ENCODE results near the gene ARHGAP23. TPM values are rescaled to one million over a fixed set of nuclear protein-coding genes. Genes with fewer than 3 reads are reported as not detected.
"Not testable (repeated sequence)": the region's sequence is repeated elsewhere in the genome, so short reads cannot be mapped to it uniquely, and the experiment has no call there.

Gene ARHGAP23
- total and polyA plus RNA-seq, 10 of the 15 experiments (the other 5 are each of a cell fraction or from before 2014, with no cell fraction given): 0.23 to 5.8 (median 2.1) TPM

- H3K4me3 ChIP-seq; FAIRE-seq; POLR2A ChIA-PET; H3K9me3 ChIP-seq (replicated peaks; ENCODE audit: control insufficient read depth, insufficient read depth, low read length); H4K20me1 ChIP-seq (ENCODE audit: control insufficient read depth, insufficient read depth); H3K36me3 ChIP-seq (ENCODE audit: control insufficient read depth in 2 of 2, insufficient read depth in 2 of 2, low read length in 1 of 2); H3K9ac ChIP-seq (ENCODE audit: control insufficient read depth, insufficient read depth, low read length); H3K27me3 ChIP-seq (replicated peaks in 1 of 2; ENCODE audit: control insufficient read depth in 2 of 2, insufficient read depth in 2 of 2, low read length in 1 of 2); in situ Hi-C loops (cut with MboI); H3K79me2 ChIP-seq (ENCODE audit: control insufficient read depth, insufficient read depth, low read length): not testable (repeated sequence)
- TSS peak; percentile 97 for BruUV-seq (replicated peaks)
- ChIA-PET RAD21 (ENCODE audit: unreplicated experiment) (interaction anchor here (0.7 to 1.9 kb wide), 4 partner anchors 57 to 182 kb away, joined by 3 to 8 read pairs (median 6); partner anchors contain the start of gene ARHGAP23), CTCF (interaction anchor here (0.7 to 3.7 kb wide), 13 partner anchors 10 to 182 kb away, joined by 3 to 31 read pairs (median 4); partner anchors contain the start of gene SOCS7), SMC1A (ENCODE audit: uncharacterized antibody, unreplicated experiment) (interaction anchor here (0.8 to 1.5 kb wide), 9 partner anchors 42 to 182 kb away, joined by 3 to 11 read pairs (median 4); partner anchors contain the start of gene SOCS7)
- DNase-seq (ENCODE audit: low read depth, low spot score) (peak; percentile 94), ATAC-seq (peak; percentile 93)
- intact Hi-C loops (cut with micrococcal nuclease; ENCODE audit: unreplicated experiment): loop anchor here (1.0 kb wide), 3 partner anchors 41 to 136 kb away; no protein-coding TSS in a partner anchor
- H3K27ac ChIP-seq (ENCODE audit: control insufficient read depth, insufficient read depth): peak overlapping the region; percentile 50
- under 1% methylated on average over 11 of the region's 13 CpGs for WGBS (ENCODE audit: insufficient coverage, insufficient replicate concordance, low lambda C conversion rate, missing lambda C conversion rate)
- peaks cover 17% of the 10 kb centered on the region for H3K4me1 ChIP-seq (ENCODE audit: control insufficient read depth, insufficient read depth, low read length)
- peak overlapping the region; percentile 81 for H3K4me2 ChIP-seq (ENCODE audit: control insufficient read depth, insufficient read depth)
- H2AFZ ChIP-seq (ENCODE audit: control insufficient read depth, low read depth, low read length): peak overlapping the region; percentile 59
- TF ChIP-seq ZBED1 (IDR thresholded peaks at IDR 0.05; ENCODE audit: borderline replicate concordance) (peak; percentile 99), EGR1 (IDR thresholded peaks at IDR 0.05; ENCODE audit: borderline replicate concordance in 1 of 2, low read depth in 2 of 2, low read length in 2 of 2) (peak in 1 of 2 experiments; percentile 30; a peak in 1 of 3 replicates), NFYB (IDR thresholded peaks at IDR 0.05; ENCODE audit: insufficient read depth, low read depth, low read length) (peak; percentile 77), SPI1 (IDR thresholded peaks at IDR 0.05; ENCODE audit: borderline replicate concordance, insufficient read depth, low read depth, low read length) (0 out of 2 replicates have a peak, but pooled peaks have one; percentile 1), NBN (IDR thresholded peaks at IDR 0.05) (peak; percentile 91), PBX3 (IDR thresholded peaks at IDR 0.05; ENCODE audit: insufficient replicate concordance, low read depth, low read length) (peak; percentile 92), SMAD1 (IDR thresholded peaks at IDR 0.05; ENCODE audit: low read depth, partially characterized antibody) (peak; percentile 81), PRDM15 (CRISPR knock-in tag; IDR thresholded peaks at IDR 0.05) (peak; percentile 95), SMAD5 (IDR thresholded peaks at IDR 0.05; ENCODE audit: low read depth) (peak; percentile 98), MTA3 (IDR thresholded peaks at IDR 0.05; ENCODE audit: borderline replicate concordance, low read length) (peak; percentile 96; the same call in 1 of the 2 replicates), ZNF687 (IDR thresholded peaks at IDR 0.05) (peak; percentile 88), ZNF384 (IDR thresholded peaks at IDR 0.05; ENCODE audit: borderline replicate concordance, low read depth, low read length) (peak; percentile 74; the same call in 1 of the 2 replicates), GATAD2B (conservative IDR thresholded peaks at IDR 0.05; ENCODE audit: low read depth) (peak; percentile 60; the same call in 1 of the 2 replicates), EED (IDR thresholded peaks at IDR 0.05; ENCODE audit: low read depth) (peak; percentile 70)
Measured at GRCh38 chr17:38485681-38486298, 57.5 kb downstream of the ARHGAP23 start.
